ENCODE data around the gene TRDMT1. TPM values are rescaled to one million over a fixed set of nuclear protein-coding genes. Genes with fewer than 3 reads are reported as not detected.

The TRDMT1 gene
- total RNA-seq, 1 experiment from 2014 or later = 20.2 TPM

- H3K9me3 Mint-ChIP-seq = no peaks in the 10 kb centered on the region; a peak in 1 of 5 replicates
Measured at GRCh38 chr10:17229967-17230682, 28.7 kb upstream of the TRDMT1 start.

More at GRCh38 chr10:17229967-17230682, 28.7 kb upstream of the TRDMT1 start:
- peak overlapping the region; percentile 59 for H3K18ac ChIP-seq (ENCODE audit: insufficient read length, low read depth, low read length)
- no peaks in the 10 kb centered on the region for H3K9me3 ChIP-seq (ENCODE audit: control insufficient read depth, low read depth, low read length)
- WGBS (ENCODE audit: extremely low coverage, insufficient read length, low lambda C conversion rate) = no CpG with 5 or more reads among the region's 43 CpGs
- no peak overlapping the region for H3K4ac ChIP-seq (ENCODE audit: low read depth, low read length)
- Mint-ChIP-seq H3K4me1 (peaks cover 29 to 30% of the 10 kb centered on the region in 2 experiments), H3K27ac (peak overlapping the region; percentile 76 to 87 (median 86); a peak in 5 of 7 replicates), H3K36me3 (ENCODE audit: insufficient read depth in 1 of 3, low read depth in 3 of 3) (peaks cover 17 to 40% (median 34%) of the 10 kb centered on the region in 3 experiments; a peak in 6 of 7 replicates), H3K27me3 (ENCODE audit: low read depth) (peaks cover 28% of the 10 kb centered on the region), H3K4me3 (peak overlapping the region; percentile 74 to 85)
- H4K5ac ChIP-seq (ENCODE audit: insufficient read length, low read depth, low read length) = no peak overlapping the region
- H3K56ac ChIP-seq (ENCODE audit: insufficient read length, low read depth, low read length) = no peak overlapping the region
- H4K91ac ChIP-seq (ENCODE audit: insufficient read length, low read depth, low read length) = no peak overlapping the region
- H4K8ac ChIP-seq (replicated peaks; ENCODE audit: insufficient read length, low read depth, low read length) = no peak overlapping the region
- H3K4me2 ChIP-seq (ENCODE audit: insufficient read depth, insufficient read length, low read length) = peak overlapping the region; percentile 85
- no peak overlapping the region for H2BK5ac ChIP-seq (ENCODE audit: insufficient read length, low read length)
- no peak overlapping the region for H3T11ph ChIP-seq (ENCODE audit: low read length)
- H2BK20ac ChIP-seq (ENCODE audit: low read depth, low read length, poor library complexity, severe bottlenecking) = no peak overlapping the region
- TF ChIP-seq CTCF (conservative IDR thresholded peaks at IDR 0.05) = no peak
- peak; percentile 89 for DNase-seq
- H2BK12ac ChIP-seq (ENCODE audit: insufficient read length, low read depth, low read length) = no peak overlapping the region
- no peak overlapping the region for H2AFZ ChIP-seq (ENCODE audit: low read length)
- H2BK15ac ChIP-seq (ENCODE audit: low read depth, low read length) = no peak overlapping the region
- peak overlapping the region; percentile 5 for H3K9ac ChIP-seq (ENCODE audit: extremely low read depth, insufficient read length, low read length)
- H4K20me1 ChIP-seq (ENCODE audit: control insufficient read depth, insufficient read depth, insufficient read length) = no peaks in the 10 kb centered on the region
- no peaks in the 10 kb centered on the region for H3K79me1 ChIP-seq (ENCODE audit: insufficient read depth, low read depth, low read length, poor library complexity, severe bottlenecking)
- no peaks in the 10 kb centered on the region for H3K79me2 ChIP-seq (ENCODE audit: insufficient read depth, low read length)
- peaks cover 7% of the 10 kb centered on the region; the same call in 1 of the 2 replicates for H3K27me3 ChIP-seq (ENCODE audit: insufficient read depth, low read length)
- H3K23ac ChIP-seq (ENCODE audit: insufficient read length, low read depth, low read length) = no peak overlapping the region
- peaks cover 4% of the 10 kb centered on the region; the same call in 1 of the 2 replicates for H3K4me1 ChIP-seq (ENCODE audit: insufficient read depth, low read length)
- H3K14ac ChIP-seq (ENCODE audit: insufficient read depth, low read length) = peak overlapping the region; percentile 42
- no peak overlapping the region for H2BK120ac ChIP-seq (ENCODE audit: low read depth, low read length, poor library complexity, severe bottlenecking)
- no peak overlapping the region for H3K27ac ChIP-seq (ENCODE audit: insufficient read length, low read depth, low read length)
- no peak overlapping the region for H2AK5ac ChIP-seq (ENCODE audit: insufficient read length, low read length)
- H3K23me2 ChIP-seq (ENCODE audit: insufficient read length, low read depth, low read length, poor library complexity, severe bottlenecking) = peaks cover 16% of the 10 kb centered on the region

Measured in H9 (cell line).